Activated CD4-positive, alpha-beta T cell treated with anti-CD3 and anti-CD28 coated beads, Interleukin-2, Interleukin-4, amounts not matched to agents 100 ng/mL and 50 ng/mL, durations not matched to agents 16 hours and 8 hours (primary cell): ENCODE measurements around the gene IVNS1ABP.
A peak's percentile ranks its signal among the peaks of the same experiment; 100 is the strongest.
"Not testable (repeated sequence)": the region's sequence is repeated elsewhere in the genome, so short reads cannot be mapped to it uniquely, and the experiment has no call there.

Source experiments
- DNase-seq: peaks from one replicate; pipeline ENCODE4 v3.0.0-alpha.2; 2020; ENCODE audit warnings: low spot score

The IVNS1ABP gene

GRCh38 chr1:185292237-185292636 is 24.8 kb downstream of the IVNS1ABP start:
- no peak for DNase-seq

DNA sequence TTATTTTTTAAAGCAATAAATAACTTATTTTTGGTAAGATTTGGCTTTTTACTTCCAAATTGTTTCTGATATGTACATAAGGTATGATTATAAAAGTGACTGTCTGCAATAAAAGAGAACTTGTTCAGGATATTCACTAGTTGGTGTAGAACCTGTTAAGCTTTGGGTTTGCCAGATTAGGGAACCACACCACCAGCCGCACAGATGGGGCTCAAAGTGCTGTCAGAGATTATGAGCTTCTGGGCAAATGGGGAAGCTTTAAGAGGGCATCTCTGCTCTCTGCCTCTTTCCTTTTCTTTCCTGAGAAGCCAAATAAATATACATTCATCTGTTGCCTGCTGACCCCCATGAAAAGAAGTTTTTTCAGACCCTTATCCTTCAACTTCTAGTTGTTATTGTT is 25.4 kb downstream of the IVNS1ABP start:
- DNase-seq, result no peak

DNA sequence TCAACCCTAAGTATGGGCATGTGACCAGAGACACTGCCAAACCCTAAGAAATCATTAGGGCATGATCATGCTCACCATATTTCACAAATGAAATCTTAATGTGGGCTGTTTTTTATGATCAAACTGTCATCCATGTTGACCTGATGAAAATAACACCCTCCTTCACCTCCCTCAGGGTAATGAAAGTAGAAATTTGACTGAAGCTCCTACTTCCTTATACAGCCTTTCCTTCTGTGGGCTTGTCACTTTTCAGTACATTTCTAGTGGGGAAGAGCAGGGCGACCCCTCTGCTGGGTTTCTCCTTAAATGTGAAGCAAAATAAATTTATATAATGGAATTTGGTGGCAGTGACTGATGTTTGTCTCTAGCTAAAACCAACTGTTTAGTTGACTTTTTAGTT is 25.9 kb downstream of the IVNS1ABP start:
- DNase-seq, result no peak

DNA sequence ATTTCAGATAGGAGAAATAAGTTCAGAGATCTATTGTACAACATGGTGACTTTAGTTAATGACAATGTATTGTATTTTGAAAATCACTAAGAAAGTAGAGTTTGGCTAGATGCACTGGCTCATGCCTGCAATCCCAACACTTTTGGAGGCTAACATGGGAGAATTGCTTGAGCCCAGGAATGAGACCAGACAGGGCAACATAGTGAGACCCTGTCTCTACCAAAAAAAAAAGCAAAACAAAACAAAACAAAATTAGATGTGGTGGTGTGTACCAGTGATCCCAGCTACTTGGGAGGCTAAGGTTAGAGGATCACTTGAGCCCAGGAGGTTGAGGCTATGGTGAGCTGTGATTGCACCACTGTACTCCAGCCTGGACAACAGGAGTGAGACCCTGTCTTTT is 27.2 kb downstream of the IVNS1ABP start:
- DNase-seq, result no peak

DNA sequence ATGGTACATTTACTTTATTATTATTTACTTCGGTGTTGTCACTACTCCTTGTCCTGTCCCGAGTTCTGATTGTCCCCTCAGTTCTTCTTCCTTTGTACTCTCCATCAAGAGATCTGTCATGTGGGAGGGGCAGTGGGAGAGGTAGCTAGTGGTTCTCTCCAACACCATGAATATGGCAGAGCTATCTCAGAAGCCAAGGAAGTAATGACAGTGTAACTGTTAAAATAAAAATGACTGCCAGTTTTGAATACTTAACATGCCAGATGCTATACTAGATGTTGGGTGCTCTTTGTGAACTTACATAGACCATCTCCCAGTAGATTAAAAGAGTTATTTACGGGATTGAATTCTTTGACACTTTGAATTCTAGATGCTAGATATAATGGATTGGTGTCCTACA is 28.6 kb downstream of the IVNS1ABP start:
- DNase-seq, result no peak

GRCh38 chr1:185287451-185287850 is 29.6 kb downstream of the IVNS1ABP start:
- no peak for DNase-seq

- DNase-seq, result no peak
Observed at GRCh38 chr1:185284533-185285276, 32.3 kb downstream of the IVNS1ABP start.

GRCh38 chr1:185284116-185284515 is 32.9 kb downstream of the IVNS1ABP start:
- DNase-seq, result no peak

DNA sequence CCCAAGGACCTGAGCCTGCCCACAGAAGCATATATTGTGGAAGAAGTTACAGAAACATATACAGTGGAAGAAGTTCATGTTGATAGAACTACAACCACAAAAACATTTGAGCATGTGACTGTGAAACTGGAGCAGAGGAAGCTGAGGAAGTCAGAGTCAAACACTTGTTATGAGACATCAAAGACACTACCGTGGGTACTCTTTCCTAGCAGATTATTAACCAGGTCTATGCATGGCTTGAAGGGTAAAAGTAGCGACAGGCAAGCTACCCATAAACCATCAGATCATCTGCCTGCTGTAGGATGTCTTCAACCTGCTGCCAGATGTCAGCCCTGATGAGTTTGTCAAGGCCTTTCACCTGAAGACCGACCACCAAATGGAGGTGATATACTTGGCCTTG is 35.8 kb downstream of the IVNS1ABP start:
- DNase-seq, result peak; percentile 16

- DNase-seq, result no peak
Observed at GRCh38 chr1:185280589-185280988, 36.5 kb downstream of the IVNS1ABP start.

DNA sequence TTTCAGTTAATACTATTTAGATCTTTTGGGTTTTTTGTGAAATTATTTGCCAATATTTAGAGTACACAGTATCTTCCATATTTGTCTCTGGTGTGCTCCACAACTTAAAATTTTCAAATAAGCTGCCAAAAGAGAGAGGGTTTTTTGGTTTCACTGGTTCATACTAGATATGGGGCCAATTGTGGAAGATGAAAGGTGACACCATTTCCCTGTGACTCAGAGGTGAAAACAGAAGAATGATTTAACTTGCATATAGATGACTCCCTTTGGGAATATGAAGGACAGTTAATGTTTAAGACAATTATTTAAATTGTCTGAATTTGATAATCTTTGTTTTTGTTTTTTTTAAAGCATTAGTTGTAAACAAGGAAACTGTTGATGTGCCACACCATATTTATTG is 37.5 kb downstream of the IVNS1ABP start:
- DNase-seq, result no peak

DNA sequence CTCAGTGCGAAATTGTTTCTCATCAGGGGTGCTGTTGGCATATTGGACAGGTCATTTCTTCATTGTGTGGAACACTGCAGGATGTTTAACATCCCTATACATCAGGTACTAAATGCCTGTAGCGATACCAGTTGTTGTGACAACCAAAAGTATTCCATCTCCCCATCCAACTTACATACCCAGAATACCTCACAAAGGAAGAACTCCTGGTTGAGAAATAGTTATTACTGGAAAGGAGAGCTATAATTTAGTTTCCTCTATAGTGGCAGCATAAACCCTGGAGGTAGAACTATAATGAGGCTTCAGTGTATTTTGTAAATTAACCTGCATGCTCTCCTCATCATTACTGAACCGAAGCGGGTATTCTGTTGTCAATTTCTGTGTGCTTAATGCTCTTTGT is 45.1 kb downstream of the IVNS1ABP start:
- no peak for DNase-seq

GRCh38 chr1:185268352-185268751 is 48.7 kb downstream of the IVNS1ABP start:
- DNase-seq, result no peak

DNA sequence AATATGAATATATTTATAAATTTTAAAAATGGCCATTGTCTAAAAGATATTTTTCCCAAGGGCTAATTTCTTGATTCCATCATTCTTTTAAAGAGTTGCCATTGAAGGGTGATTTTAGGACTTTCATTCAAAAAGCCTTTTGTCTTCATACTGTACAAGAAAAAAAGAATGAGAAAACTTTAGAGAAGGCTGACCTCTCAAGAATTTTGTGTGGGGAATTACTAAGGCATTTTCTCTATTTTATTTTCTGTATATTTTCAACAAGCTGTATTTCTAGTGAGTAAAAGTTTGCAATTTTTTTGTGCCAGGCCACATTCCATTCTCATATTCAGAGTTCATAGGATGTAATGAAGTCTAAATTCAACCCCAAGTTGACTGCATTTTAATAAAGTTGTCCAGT is 49.3 kb downstream of the IVNS1ABP start:
- no peak for DNase-seq

DNA sequence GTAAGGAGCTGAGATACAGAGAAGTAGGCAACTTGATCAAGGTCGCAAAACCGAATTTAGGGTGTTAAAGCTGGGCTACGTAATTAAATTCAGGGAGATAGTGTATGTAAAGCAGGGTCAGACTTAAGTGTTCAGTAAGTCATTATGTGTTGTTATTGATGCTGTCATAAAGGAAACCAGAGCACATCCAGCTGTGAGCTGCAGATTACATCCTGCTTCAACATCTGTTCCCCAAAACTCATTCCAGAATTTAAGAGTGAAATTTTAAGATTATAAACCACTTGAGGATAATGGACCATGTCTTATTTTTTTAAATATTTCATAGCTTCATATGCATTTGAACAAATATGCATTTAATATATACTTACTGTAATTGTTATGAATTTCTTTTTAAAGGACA is 49.7 kb downstream of the IVNS1ABP start:
- no peak for DNase-seq

DNA sequence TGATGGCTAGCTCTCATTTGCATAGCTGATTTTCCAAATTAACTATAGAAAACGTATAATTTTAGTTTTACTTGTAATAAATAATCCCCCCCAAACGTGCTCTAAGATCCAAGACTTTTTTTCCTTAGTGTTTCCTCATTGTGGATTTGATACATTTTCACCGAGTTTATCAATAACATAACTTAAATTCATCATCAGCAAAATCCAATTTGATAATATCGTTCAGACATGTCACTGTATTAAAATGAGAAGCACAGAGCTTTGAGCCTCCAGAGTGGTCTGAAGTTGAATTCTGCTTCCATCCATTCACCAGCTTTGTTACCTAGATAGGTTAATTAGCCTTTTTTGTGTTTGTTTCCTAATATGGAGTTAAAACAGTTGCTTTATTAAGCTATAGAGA is 51.7 kb downstream of the IVNS1ABP start:
- DNase-seq, result no peak

GRCh38 chr1:185263780-185264179 is 53.3 kb downstream of the IVNS1ABP start:
- no peak for DNase-seq

DNA sequence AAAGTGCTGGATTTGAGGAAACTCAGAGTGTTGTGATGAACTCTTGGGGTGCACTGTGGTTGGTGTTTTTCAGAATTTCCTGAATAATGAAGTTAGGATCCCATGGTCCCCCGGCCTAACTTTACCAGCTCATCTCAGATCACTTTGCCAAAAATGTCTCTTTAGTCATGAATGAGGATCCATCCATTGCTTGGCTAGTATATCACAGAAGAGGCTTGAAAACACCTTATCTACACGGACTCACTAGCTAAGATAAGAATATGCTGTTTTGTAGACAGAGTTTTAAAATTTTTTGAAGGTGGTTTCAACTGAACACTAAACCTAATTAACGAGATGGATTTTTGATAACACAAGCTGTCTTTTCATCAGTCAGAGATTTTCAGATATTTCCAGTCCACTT is 53.8 kb downstream of the IVNS1ABP start:
- DNase-seq, result no peak

- DNase-seq, result no peak
Observed at GRCh38 chr1:185262151-185262550, 54.9 kb downstream of the IVNS1ABP start.

DNA sequence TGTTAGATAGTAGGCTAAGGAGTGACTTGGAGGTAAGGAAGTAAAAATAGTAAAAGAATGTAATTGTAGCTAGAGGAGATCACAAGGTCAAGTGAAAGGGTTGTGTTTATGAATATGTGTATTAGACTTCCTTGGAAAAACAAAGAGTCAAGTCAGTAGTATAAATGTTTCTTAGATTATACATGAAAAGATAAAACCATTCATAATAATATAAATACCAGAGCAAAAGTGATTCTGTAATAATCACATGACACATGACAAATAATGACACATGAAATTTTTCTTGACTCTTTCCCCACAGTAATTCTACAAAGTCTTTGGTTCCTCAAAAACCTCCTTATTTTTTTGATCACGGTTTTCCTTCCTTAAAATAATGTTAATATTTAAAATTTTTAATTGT is 56.4 kb downstream of the IVNS1ABP start:
- no peak for DNase-seq

- DNase-seq, result no peak
Observed at GRCh38 chr1:185258676-185259075, 58.4 kb downstream of the IVNS1ABP start.

DNA sequence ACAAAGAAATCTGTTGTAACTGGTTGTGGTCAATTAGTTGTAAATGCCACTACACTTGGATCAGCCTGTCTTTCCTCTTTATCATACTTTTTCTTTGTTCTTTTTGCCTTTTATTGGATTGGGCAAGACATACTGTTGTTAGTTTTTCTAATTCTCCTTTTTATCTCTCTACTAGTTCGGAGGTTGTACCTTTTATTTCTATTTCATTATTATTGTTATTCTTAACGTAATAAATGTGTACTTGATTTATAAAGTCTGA is 59.2 kb downstream of the IVNS1ABP start:
- DNase-seq, result no peak

DNA sequence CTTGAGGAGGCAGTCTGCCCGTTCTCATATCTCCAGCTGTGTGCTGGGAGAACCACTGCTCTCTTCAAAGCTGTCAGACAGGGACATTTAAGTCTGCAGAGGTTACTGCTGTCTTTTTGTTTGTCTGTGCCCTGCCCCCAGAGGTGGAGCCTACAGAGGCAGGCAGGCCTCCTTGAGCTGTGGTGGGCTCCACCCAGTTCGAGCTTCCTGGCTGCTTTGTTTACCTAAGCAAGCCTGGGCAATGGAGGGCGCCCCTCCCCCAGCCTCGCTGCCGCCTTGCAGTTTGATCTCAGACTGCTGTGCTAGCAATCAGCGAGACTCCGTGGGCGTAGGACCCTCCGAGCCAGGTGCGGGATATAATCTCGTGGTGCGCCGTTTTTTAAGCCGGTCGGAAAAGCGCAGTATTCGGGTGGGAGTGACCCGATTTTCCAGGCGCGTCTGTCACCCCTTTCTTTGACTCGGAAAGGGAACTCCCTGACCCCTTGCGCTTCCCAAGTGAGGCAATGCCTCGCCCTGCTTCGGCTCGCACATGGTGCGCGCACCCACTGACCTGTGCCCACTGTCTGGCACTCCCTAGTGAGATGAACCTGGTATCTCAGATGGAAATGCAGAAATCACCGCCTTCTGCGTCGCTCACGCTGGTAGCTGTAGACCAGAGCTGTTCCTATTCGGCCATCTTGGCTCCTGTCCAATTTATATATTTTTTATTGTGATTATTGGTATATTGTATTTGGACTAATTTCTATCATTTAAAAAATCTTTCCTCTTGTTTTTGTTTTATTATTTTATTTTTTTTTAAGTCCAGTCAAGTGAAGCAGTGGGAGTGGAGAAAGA is 59.7 kb downstream of the IVNS1ABP start:
- DNase-seq, result not testable (repeated sequence)

GRCh38 chr1:185255595-185255994 is 61.4 kb downstream of the IVNS1ABP start:
- not testable (repeated sequence) for DNase-seq
